ENCODE data around the gene SLAMF1. TPM values are rescaled to one million over a fixed set of nuclear protein-coding genes. Genes with fewer than 3 reads are reported as not detected.

Gene SLAMF1
- total and polyA plus RNA-seq, 2 of the 13 experiments (the other 11 are each of a cell fraction or from before 2014, with no cell fraction given) = not detected

DNA sequence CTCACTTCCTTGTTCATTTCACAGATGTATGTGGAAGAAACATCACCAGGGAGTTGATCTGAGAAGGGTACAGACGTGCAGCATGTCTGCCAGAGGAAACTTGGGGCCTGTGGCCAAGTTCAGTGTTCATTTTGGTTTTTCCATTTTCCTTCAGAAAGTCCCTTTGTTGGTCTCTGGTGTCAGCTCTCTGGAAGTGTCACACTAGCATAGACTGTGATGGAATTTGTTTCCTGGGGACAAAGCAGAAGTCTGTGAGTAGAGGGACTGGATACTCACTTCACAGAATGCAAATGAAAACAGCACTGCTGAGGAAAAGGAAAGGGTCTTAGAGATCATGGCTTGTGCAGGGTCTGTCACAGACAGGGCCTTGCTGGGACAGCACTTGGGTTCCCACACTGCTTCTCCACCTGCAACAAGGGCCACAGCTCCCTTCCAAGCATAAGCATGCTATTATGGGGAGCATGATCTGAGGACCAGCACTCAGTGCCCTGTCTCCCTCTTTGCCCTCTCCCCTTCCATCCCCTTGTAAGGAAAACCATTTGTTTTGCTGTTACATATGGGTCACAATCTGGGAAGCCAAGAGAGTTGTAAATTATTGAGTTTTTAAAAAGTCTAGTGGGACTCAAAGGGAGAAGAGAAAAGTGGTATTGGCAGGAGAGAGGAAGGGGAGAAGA, 36.1 kb downstream of the SLAMF1 start:
- intact Hi-C loops (cut with micrococcal nuclease; ENCODE audit: unreplicated experiment) = no loop called here
- BruUV-seq (replicated peaks) = no TSS peak
- in situ Hi-C loops (cut with HindIII; ENCODE audit: extremely low pct_ligation_motif_present, low pct_unique_long_range_greater_than_20kb) = no loop called here

GRCh38 chr1:160608941-160609340, 37.9 kb downstream of the SLAMF1 start:
- Histone ChIP-seq H3K9me3 (ENCODE audit: low read length) (no peaks in the 10 kb centered on the region), H2AFZ (ENCODE audit: low read length) (no peak overlapping the region), H4K20me1 (ENCODE audit: insufficient read depth, low read length) (no peaks in the 10 kb centered on the region), H3K9ac (ENCODE audit: insufficient read depth, low read depth, low read length) (no peak overlapping the region), H3K36me3 (replicated peaks in 1 of 2; ENCODE audit: control insufficient read depth in 1 of 2, insufficient read depth in 2 of 2, low read length in 2 of 2) (no peaks in the 10 kb centered on the region), H3K4me2 (ENCODE audit: low read depth, low read length) (no peak overlapping the region), H3K79me2 (ENCODE audit: insufficient read depth, low read length) (no peaks in the 10 kb centered on the region), H3K4me1 (ENCODE audit: insufficient read depth, low read length) (no peaks in the 10 kb centered on the region), H3K27me3 (ENCODE audit: control insufficient read depth in 1 of 2, insufficient read depth in 2 of 2, low read length in 2 of 2) (peaks cover 0 to 5% of the 10 kb centered on the region in 2 experiments; a peak in 2 of 5 replicates), H3K4me3 (replicated peaks in 1 of 3; ENCODE audit: insufficient read depth in 1 of 3, low read depth in 2 of 3, low read length in 3 of 3) (no peak overlapping the region), H3K27ac (ENCODE audit: extremely low read length, insufficient read depth, low read length) (no peak overlapping the region)
- POLR2A ChIA-PET = no interaction called here
- CTCF ChIA-PET (ENCODE audit: low intra/inter-chr PET ratio, low total read pairs) = interaction anchor here (3.3 kb wide), 1 partner anchor 180 kb away, joined by 37 read pairs; no protein-coding TSS in a partner anchor
- intact Hi-C loops (cut with micrococcal nuclease; ENCODE audit: unreplicated experiment) (no loop called here), in situ Hi-C loops (cut with HindIII; ENCODE audit: extremely low pct_ligation_motif_present, low pct_unique_long_range_greater_than_20kb) (loop anchor here (5.0 kb wide), 2 partner anchors 117 to 182 kb away; no protein-coding TSS in a partner anchor)
- no peak for ATAC-seq
- BruUV-seq (replicated peaks) = no TSS peak
- DNase-seq (ENCODE audit: low spot score) = no peak
- TF ChIP-seq ADNP (CRISPR knock-in tag; IDR thresholded peaks at IDR 0.05) = no peak
- no peak for TF ChIP-seq ZNF605 (CRISPR knock-in tag; IDR thresholded peaks at IDR 0.05)
- no peak for TF ChIP-seq ZFP37 (CRISPR knock-in tag; IDR thresholded peaks at IDR 0.05; ENCODE audit: borderline replicate concordance)
- TF ChIP-seq HDAC6 (IDR thresholded peaks at IDR 0.05; ENCODE audit: low read depth, low read length) = no peak
- no peak for TF ChIP-seq ZC3H13 (CRISPR knock-in tag; IDR thresholded peaks at IDR 0.05)
- TF ChIP-seq NKX3-1 (CRISPR knock-in tag; IDR thresholded peaks at IDR 0.05) = no peak
- TF ChIP-seq ZNF790 (CRISPR knock-in tag; IDR thresholded peaks at IDR 0.05; ENCODE audit: borderline replicate concordance) = no peak
- no peak for TF ChIP-seq MED1 (CRISPR knock-in tag; IDR thresholded peaks at IDR 0.05)
- TF ChIP-seq NR2F2 (IDR thresholded peaks at IDR 0.05; ENCODE audit: borderline replicate concordance, low read depth) = no peak
- TF ChIP-seq ONECUT2 (CRISPR knock-in tag; IDR thresholded peaks at IDR 0.05) = no peak
- TF ChIP-seq MED8 (CRISPR knock-in tag; IDR thresholded peaks at IDR 0.05; ENCODE audit: insufficient replicate concordance) = no peak
- no peak for TF ChIP-seq ZMYM3 (CRISPR knock-in tag; IDR thresholded peaks at IDR 0.05)
- TF ChIP-seq RBAK (CRISPR knock-in tag; IDR thresholded peaks at IDR 0.05) = no peak
- no peak for TF ChIP-seq SAP130 (CRISPR knock-in tag; IDR thresholded peaks at IDR 0.05; ENCODE audit: low read depth)
- TF ChIP-seq ATF5 (CRISPR knock-in tag; IDR thresholded peaks at IDR 0.05; ENCODE audit: low read depth) = no peak
- no peak for TF ChIP-seq FOSL1 (CRISPR knock-in tag; IDR thresholded peaks at IDR 0.05; ENCODE audit: borderline replicate concordance)
- FAIRE-seq = no peak

More for the DNA sequence above, 36.1 kb downstream of the SLAMF1 start:
- Histone ChIP-seq H4K20me1 (ENCODE audit: insufficient read depth, low read length) (no peaks in the 10 kb centered on the region), H3K9me3 (ENCODE audit: low read length) (no peaks in the 10 kb centered on the region), H3K79me2 (ENCODE audit: insufficient read depth, low read length) (no peaks in the 10 kb centered on the region), H3K9ac (ENCODE audit: insufficient read depth, low read depth, low read length) (no peak overlapping the region), H3K4me2 (ENCODE audit: low read depth, low read length) (no peak overlapping the region), H3K27ac (ENCODE audit: extremely low read length, insufficient read depth, low read length) (no peak overlapping the region), H3K4me1 (ENCODE audit: insufficient read depth, low read length) (no peaks in the 10 kb centered on the region), H3K36me3 (replicated peaks in 1 of 2; ENCODE audit: control insufficient read depth in 1 of 2, insufficient read depth in 2 of 2, low read length in 2 of 2) (no peaks in the 10 kb centered on the region), H3K4me3 (replicated peaks in 1 of 3; ENCODE audit: insufficient read depth in 1 of 3, low read depth in 2 of 3, low read length in 3 of 3) (no peak overlapping the region), H2AFZ (ENCODE audit: low read length) (no peak overlapping the region), H3K27me3 (ENCODE audit: control insufficient read depth in 1 of 2, insufficient read depth in 2 of 2, low read length in 2 of 2) (peaks cover 0 to 5% of the 10 kb centered on the region in 2 experiments; a peak in 2 of 5 replicates)
- ATAC-seq = no peak
- no peak for TF ChIP-seq GPN1 (CRISPR knock-in tag; IDR thresholded peaks at IDR 0.05; ENCODE audit: borderline replicate concordance)
- no peak for TF ChIP-seq ZNF432 (CRISPR knock-in tag; IDR thresholded peaks at IDR 0.05; ENCODE audit: borderline replicate concordance)
- TF ChIP-seq MTA3 (CRISPR knock-in tag; IDR thresholded peaks at IDR 0.05) = no peak
- TF ChIP-seq REL (CRISPR knock-in tag; conservative IDR thresholded peaks at IDR 0.05) = no peak
- no peak for TF ChIP-seq KDM6A (CRISPR knock-in tag; IDR thresholded peaks at IDR 0.05; ENCODE audit: low read depth)
- TF ChIP-seq NR1H2 (CRISPR knock-in tag; IDR thresholded peaks at IDR 0.05; ENCODE audit: borderline replicate concordance, low read depth) = no peak
- TF ChIP-seq FOXK2 (IDR thresholded peaks at IDR 0.05) = no peak
- no peak for TF ChIP-seq CCDC6 (CRISPR knock-in tag; IDR thresholded peaks at IDR 0.05)
- no peak for FAIRE-seq
- CTCF ChIA-PET (ENCODE audit: low intra/inter-chr PET ratio, low total read pairs) = no interaction called here
- no peak for DNase-seq (ENCODE audit: low spot score)
- WGBS (ENCODE audit: low lambda C conversion rate) = 0% methylated on average over 1 of the region's 1 CpG
- POLR2A ChIA-PET = no interaction called here
